ENCODE measurements around the gene NF2. TPM values are rescaled to one million over a fixed set of nuclear protein-coding genes. Genes with fewer than 3 reads are reported as not detected.

The NF2 gene
- total RNA-seq, 2 donors from 2014 or later, result 45.7 to 51.4 TPM

DNA sequence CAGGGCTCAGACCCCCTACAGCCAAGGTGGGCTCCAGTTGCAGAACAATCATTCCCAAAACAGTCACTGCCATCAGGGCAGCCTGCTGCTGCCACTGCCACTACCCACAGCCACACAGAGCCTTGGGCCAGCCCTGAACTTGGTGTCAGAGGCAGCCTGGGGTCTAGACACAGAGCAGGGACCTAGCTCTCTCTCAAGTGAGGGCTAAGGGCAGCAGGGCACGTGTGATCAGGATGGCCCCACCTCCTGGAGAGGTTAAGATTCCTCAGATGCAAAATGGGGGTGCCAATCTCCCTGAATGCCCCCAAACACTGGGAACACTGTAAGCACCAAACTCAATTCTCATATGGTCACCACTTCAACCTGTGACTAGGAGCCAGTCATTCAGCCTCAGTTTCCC is 132.0 kb downstream of the NF2 start:
- DNase-seq, result no peak
- H3K27me3 Mint-ChIP-seq (ENCODE audit: insufficient read depth), result no peaks in the 10 kb centered on the region
- H3K27ac ChIP-seq (ENCODE audit: low read depth, low read length), result no peak overlapping the region
- H3K27me3 ChIP-seq (ENCODE audit: control insufficient read depth, insufficient read depth, low read length, poor library complexity, severe bottlenecking), result no peaks in the 10 kb centered on the region
- no peak overlapping the region for H3K4me3 Mint-ChIP-seq
- TF ChIP-seq, protein P1, sequence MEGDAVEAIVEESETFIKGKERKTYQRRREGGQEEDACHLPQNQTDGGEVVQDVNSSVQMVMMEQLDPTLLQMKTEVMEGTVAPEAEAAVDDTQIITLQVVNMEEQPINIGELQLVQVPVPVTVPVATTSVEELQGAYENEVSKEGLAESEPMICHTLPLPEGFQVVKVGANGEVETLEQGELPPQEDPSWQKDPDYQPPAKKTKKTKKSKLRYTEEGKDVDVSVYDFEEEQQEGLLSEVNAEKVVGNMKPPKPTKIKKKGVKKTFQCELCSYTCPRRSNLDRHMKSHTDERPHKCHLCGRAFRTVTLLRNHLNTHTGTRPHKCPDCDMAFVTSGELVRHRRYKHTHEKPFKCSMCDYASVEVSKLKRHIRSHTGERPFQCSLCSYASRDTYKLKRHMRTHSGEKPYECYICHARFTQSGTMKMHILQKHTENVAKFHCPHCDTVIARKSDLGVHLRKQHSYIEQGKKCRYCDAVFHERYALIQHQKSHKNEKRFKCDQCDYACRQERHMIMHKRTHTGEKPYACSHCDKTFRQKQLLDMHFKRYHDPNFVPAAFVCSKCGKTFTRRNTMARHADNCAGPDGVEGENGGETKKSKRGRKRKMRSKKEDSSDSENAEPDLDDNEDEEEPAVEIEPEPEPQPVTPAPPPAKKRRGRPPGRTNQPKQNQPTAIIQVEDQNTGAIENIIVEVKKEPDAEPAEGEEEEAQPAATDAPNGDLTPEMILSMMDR (conservative IDR thresholded peaks at IDR 0.05), result no peak
- H3K9me3 ChIP-seq (ENCODE audit: control insufficient read depth, low read length), result no peaks in the 10 kb centered on the region
- H3K9me3 Mint-ChIP-seq, result no peaks in the 10 kb centered on the region
- H3K4me1 ChIP-seq (ENCODE audit: control insufficient read depth, insufficient read depth, low read length), result no peaks in the 10 kb centered on the region
- H3K36me3 Mint-ChIP-seq (ENCODE audit: low read depth), result peaks cover 3% of the 10 kb centered on the region
- H3K9ac ChIP-seq (ENCODE audit: extremely low read depth, low read length, poor library complexity, severe bottlenecking), result no peak overlapping the region
- H3K4me3 ChIP-seq (ENCODE audit: low read length), result no peak overlapping the region
- H3K4me1 Mint-ChIP-seq, result peaks cover 8% of the 10 kb centered on the region
- H3K27ac Mint-ChIP-seq, result no peak overlapping the region
- 67 to 83% methylated on average over 1 of the region's 1 CpG for WGBS, 2 experiments (ENCODE audit: insufficient coverage in 1 of 2, insufficient read length in 1 of 2)
- H3K36me3 ChIP-seq (ENCODE audit: control insufficient read depth, insufficient read depth, low read length), result no peaks in the 10 kb centered on the region

DNA sequence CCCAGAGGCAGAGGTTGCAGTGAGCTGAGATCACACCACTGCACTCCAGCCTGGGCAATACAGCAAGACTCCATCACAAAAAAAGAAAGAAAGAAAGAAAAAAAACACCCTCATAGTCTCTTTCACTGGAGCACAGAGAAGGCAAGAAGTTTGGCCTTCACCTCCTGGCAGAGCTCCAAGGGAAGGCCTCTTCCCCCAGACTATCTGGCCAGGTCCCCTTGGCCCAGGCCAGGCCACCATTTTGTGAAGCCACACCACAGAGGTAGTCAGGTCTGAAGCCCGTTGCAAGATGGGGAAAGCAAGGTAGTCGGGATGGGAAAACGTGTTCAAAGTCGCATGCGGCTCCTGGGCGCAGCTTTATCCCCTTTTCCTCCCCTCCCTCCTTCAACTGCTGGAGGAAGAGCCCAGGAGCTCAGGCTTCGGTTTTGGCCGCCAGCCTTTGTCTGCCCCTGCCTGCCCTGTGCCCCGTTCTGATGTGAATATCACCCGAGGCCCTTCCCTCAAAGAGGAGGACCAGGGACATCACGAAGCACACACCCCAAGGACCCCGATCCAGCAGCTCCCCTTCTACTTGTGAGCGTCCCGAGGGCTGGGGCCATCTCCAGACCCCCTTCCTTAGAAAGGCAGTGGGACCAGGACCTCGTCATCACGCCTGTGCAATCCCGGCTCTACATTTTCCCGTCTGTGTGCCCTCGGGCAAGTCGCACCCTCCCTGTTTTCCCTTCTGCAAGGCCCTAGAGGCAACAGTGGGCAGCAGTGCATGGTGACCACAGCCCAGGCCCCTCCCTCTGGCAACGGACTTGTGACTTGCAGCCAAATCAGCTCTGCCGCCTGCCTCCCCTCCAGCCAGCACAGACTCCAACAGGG is 134.1 kb downstream of the NF2 start:
- no peak overlapping the region for H3K27ac ChIP-seq (ENCODE audit: low read depth, low read length)
- Mint-ChIP-seq H3K4me3 (no peak overlapping the region), H3K27me3 (ENCODE audit: insufficient read depth) (no peaks in the 10 kb centered on the region), H3K4me1 (peaks cover 8% of the 10 kb centered on the region), H3K9me3 (no peaks in the 10 kb centered on the region), H3K36me3 (ENCODE audit: low read depth) (peaks cover 9% of the 10 kb centered on the region), H3K27ac (no peak overlapping the region)
- TF ChIP-seq, protein P1 (conservative IDR thresholded peaks at IDR 0.05), result no peak
- no peaks in the 10 kb centered on the region for H3K36me3 ChIP-seq (ENCODE audit: control insufficient read depth, insufficient read depth, low read length)
- WGBS, 2 experiments (ENCODE audit: insufficient coverage in 1 of 2, insufficient read length in 1 of 2), result 91 to 94% methylated on average over 9 to 22 of the region's 22 CpGs
- no peaks in the 10 kb centered on the region for H3K27me3 ChIP-seq (ENCODE audit: control insufficient read depth, insufficient read depth, low read length, poor library complexity, severe bottlenecking)
- H3K4me1 ChIP-seq (ENCODE audit: control insufficient read depth, insufficient read depth, low read length), result no peaks in the 10 kb centered on the region
- no peak for DNase-seq
- H3K9me3 ChIP-seq (ENCODE audit: control insufficient read depth, low read length), result no peaks in the 10 kb centered on the region
- no peak overlapping the region for H3K9ac ChIP-seq (ENCODE audit: extremely low read depth, low read length, poor library complexity, severe bottlenecking)
- H3K4me3 ChIP-seq (ENCODE audit: low read length), result no peak overlapping the region

DNA sequence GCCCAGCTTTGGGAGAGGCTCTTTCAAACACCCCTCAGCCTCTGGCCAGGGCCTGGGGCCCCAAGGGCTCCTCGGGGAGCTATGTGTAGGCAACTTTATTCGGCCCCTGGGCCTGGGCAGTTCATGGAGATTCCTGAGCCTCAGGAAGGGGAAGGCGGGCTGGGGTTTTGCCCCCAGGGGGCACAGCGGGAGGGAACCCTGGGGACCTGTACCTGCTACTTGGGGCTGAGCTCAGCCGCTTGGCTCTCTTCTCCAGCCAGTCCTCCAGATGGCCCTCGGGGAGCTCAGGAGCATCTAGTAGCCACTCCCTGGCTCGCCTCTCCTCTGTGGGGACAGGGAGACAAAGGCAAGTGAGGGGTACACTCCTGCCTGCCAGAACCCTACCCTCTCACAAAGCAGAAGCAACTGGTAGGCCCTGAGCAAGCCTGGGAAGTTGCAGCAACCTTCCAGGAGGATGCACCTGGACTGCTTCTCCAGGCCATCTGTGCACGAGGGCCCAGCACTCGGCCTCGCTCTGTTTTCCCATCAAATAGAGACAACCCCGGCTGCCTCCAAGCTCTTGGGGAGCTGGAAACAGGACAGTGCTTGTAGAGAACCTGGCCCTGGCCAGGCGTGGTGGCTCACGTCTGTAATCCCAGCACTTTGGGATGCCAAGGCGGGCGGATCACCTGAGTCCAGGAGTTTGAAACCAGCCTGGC is 134.8 kb downstream of the NF2 start:
- Histone ChIP-seq H3K36me3 (ENCODE audit: control insufficient read depth, insufficient read depth, low read length) (no peaks in the 10 kb centered on the region), H3K4me3 (ENCODE audit: low read length) (no peak overlapping the region), H3K27me3 (ENCODE audit: control insufficient read depth, insufficient read depth, low read length, poor library complexity, severe bottlenecking) (no peaks in the 10 kb centered on the region), H3K9ac (ENCODE audit: extremely low read depth, low read length, poor library complexity, severe bottlenecking) (no peak overlapping the region), H3K9me3 (ENCODE audit: control insufficient read depth, low read length) (no peaks in the 10 kb centered on the region), H3K4me1 (ENCODE audit: control insufficient read depth, insufficient read depth, low read length) (no peaks in the 10 kb centered on the region), H3K27ac (ENCODE audit: low read depth, low read length) (no peak overlapping the region)
- Mint-ChIP-seq H3K9me3 (no peaks in the 10 kb centered on the region), H3K4me3 (no peak overlapping the region), H3K4me1 (peaks cover 8% of the 10 kb centered on the region), H3K27ac (no peak overlapping the region), H3K27me3 (ENCODE audit: insufficient read depth) (no peaks in the 10 kb centered on the region), H3K36me3 (ENCODE audit: low read depth) (peaks cover 9% of the 10 kb centered on the region)
- 89 to 95% methylated on average over 9 to 15 of the region's 15 CpGs for whole genome bisulfite sequencing, 2 experiments (ENCODE audit: insufficient coverage in 1 of 2, insufficient read length in 1 of 2)
- TF ChIP-seq, protein P1 (conservative IDR thresholded peaks at IDR 0.05), result no peak
- DNase-seq, result no peak
